IMR-90 (cell line): ENCODE data around the gene GRIK5. TPM values are rescaled to one million over a fixed set of nuclear protein-coding genes. Genes with fewer than 3 reads are reported as not detected.
A peak's percentile ranks its signal among the peaks of the same experiment; 100 is the strongest.

ENCODE experiments used
- ATAC-seq: fragments of 200-7000 bp; cut with Tn5 transposase; 2 replicates; pipeline ENCODE4 v1.9.1; 2020; ENCODE audit warnings: low read depth, mild to moderate bottlenecking, moderate library complexity
- BruUV-seq: library from RNA; stranded (reverse); fragments of 400-500 nt; replicated peaks from 2 replicates; lab custom pipeline; 2021; lab: Mats Ljungman, UMichigan
- CTCF ChIA-PET: fragments of 300-600 bp; formaldehyde crosslinking; extraction: SDS; loops from one replicate; lab custom pipeline; 2021; ENCODE audit warnings: antibody characterized with exemption; lab: Yijun Ruan, JAX
- POLR2A ChIA-PET: fragments of 300-600 bp; sonication (Branson Sonifier 250); formaldehyde crosslinking; loops from one replicate; lab custom pipeline; 2022; ENCODE audit warnings: antibody characterized with exemption; ENCODE audit not compliant: unreplicated experiment; lab: Charles Lee
- DNase-seq: peaks from one replicate; pipeline ENCODE4 v3.0.0; 2013
- H2AFZ ChIP-seq: replicated peaks from 2 replicates; pipeline ENCODE3; 2013; ENCODE audit warnings: low read length, mild to moderate bottlenecking; ENCODE audit not compliant: poor library complexity
- H2AK5ac ChIP-seq: 2 replicates; pipeline ENCODE4 v1.6.1; 2013; ENCODE audit warnings: low read depth, low read length, inconsistent platforms
- H2AK9ac ChIP-seq: replicated peaks from 2 replicates; pipeline ENCODE3; 2013; ENCODE audit warnings: mild to moderate bottlenecking, low read depth, low read length, moderate library complexity; ENCODE audit not compliant: poor library complexity
- H2BK120ac ChIP-seq: 2 replicates; pipeline ENCODE4 v1.6.1; 2013; ENCODE audit warnings: low read depth, low read length, inconsistent platforms
- H2BK15ac ChIP-seq: 3 replicates; pipeline ENCODE4 v1.6.1; 2013; ENCODE audit warnings: low read depth, low read length, inconsistent platforms
- H2BK20ac ChIP-seq: 2 replicates; pipeline ENCODE4 v1.6.1; 2013; ENCODE audit warnings: low read depth, mild to moderate bottlenecking, inconsistent platforms, low read length, moderate library complexity
- H2BK5ac ChIP-seq: 2 replicates; pipeline ENCODE4 v1.6.1; 2013; ENCODE audit warnings: mild to moderate bottlenecking, low read depth, low read length, inconsistent platforms; ENCODE audit not compliant: poor library complexity, severe bottlenecking
- H3K14ac ChIP-seq: replicated peaks from 2 replicates; pipeline ENCODE4 v1.6.1; 2013; ENCODE audit warnings: low read depth, low read length, inconsistent platforms
- H3K18ac ChIP-seq: 2 replicates; pipeline ENCODE4 v1.6.1; 2013; ENCODE audit warnings: low read depth, low read length, control low read depth
- H3K23ac ChIP-seq: 2 replicates; pipeline ENCODE4 v1.6.1; 2013; ENCODE audit warnings: low read depth, low read length, inconsistent platforms
- H3K27ac ChIP-seq: 2 replicates; pipeline ENCODE4 v1.5.1; 2013; ENCODE audit warnings: mild to moderate bottlenecking, control low read depth, low read length; ENCODE audit not compliant: insufficient read depth
- H3K27me3 ChIP-seq: 2 replicates; pipeline ENCODE4 v1.6.1; 2013; ENCODE audit warnings: low read length; ENCODE audit not compliant: control insufficient read depth, insufficient read depth
- H3K36me3 ChIP-seq: 2 replicates; pipeline ENCODE4 v1.6.1; 2013; ENCODE audit warnings: low read length, mixed read lengths; ENCODE audit not compliant: control insufficient read depth, insufficient read depth
- H3K4ac ChIP-seq: 2 replicates; pipeline ENCODE4 v1.6.1; 2013; ENCODE audit warnings: low read depth, low read length, inconsistent platforms
- H3K4me1 ChIP-seq: 2 replicates; pipeline ENCODE4 v1.6.1; 2013; ENCODE audit warnings: low read length, mixed read lengths; ENCODE audit not compliant: control insufficient read depth, insufficient read depth
- H3K4me2 ChIP-seq: 2 replicates; pipeline ENCODE4 v1.6.1; 2013; ENCODE audit warnings: low read depth, mild to moderate bottlenecking, control low read depth, low read length, moderate library complexity
- H3K4me3 ChIP-seq: 2 replicates; pipeline ENCODE4 v1.5.1; 2013; ENCODE audit warnings: low read depth, mild to moderate bottlenecking, control low read depth, low read length, moderate library complexity; ENCODE audit not compliant: insufficient read depth
- H3K56ac ChIP-seq: 2 replicates; pipeline ENCODE4 v1.6.1; 2013; ENCODE audit warnings: low read length, inconsistent platforms; ENCODE audit not compliant: insufficient read depth; ENCODE audit errors: extremely low read depth
- H3K79me1 ChIP-seq, 2 experiments: 2 replicates each; pipeline ENCODE4 v1.6.1; 2013; ENCODE audit warnings: low read length in 2 of 2, inconsistent platforms in 1 of 2, low read depth in 1 of 2
- H3K9ac ChIP-seq: 2 replicates; pipeline ENCODE4 v1.6.1; 2013; ENCODE audit warnings: low read depth, low read length, control low read depth
- H3K9me1 ChIP-seq: 2 replicates; pipeline ENCODE4 v1.6.1; 2013; ENCODE audit warnings: low read length, inconsistent platforms; ENCODE audit not compliant: insufficient read depth
- H3K9me3 ChIP-seq: 2 replicates; pipeline ENCODE4 v1.6.1; 2013; ENCODE audit warnings: low read length; ENCODE audit not compliant: control insufficient read depth, insufficient read depth
- H4K20me1 ChIP-seq: 2 replicates; pipeline ENCODE4 v1.6.1; 2013; ENCODE audit warnings: low read length, inconsistent platforms; ENCODE audit not compliant: insufficient read depth
- H4K5ac ChIP-seq: 2 replicates; pipeline ENCODE4 v1.6.1; 2013; ENCODE audit warnings: mild to moderate bottlenecking, low read depth, low read length, control low read depth
- H4K8ac ChIP-seq, 2 experiments: 2 replicates each; pipeline ENCODE4 v1.6.1; 2013; ENCODE audit warnings: low read depth in 2 of 2, low read length in 2 of 2, control low read depth in 1 of 2, inconsistent platforms in 1 of 2
- H4K91ac ChIP-seq: 2 replicates; pipeline ENCODE4 v1.6.1; 2013; ENCODE audit warnings: low read depth, low read length, inconsistent platforms; ENCODE audit not compliant: insufficient read depth
- BHLHE40 ChIP-seq: fragments of 150-350 bp; IDR thresholded peaks from 2 replicates; pipeline ENCODE4 v1.6.1; 2016; ENCODE audit warnings: mild to moderate bottlenecking, low read depth, low read length
- CTCF ChIP-seq: conservative IDR thresholded peaks from 2 replicates; pipeline ENCODE4 v1.5.1; 2012; ENCODE audit warnings: mild to moderate bottlenecking, low read depth, low read length, improper control_type of control experiment
- MAZ ChIP-seq: IDR thresholded peaks from 2 replicates; pipeline ENCODE4 v1.6.1; 2012; ENCODE audit warnings: low read depth, mild to moderate bottlenecking, low read length, improper control_type of control experiment, moderate library complexity, borderline replicate concordance
- POLR2A ChIP-seq: IDR thresholded peaks from 2 replicates; pipeline ENCODE4 v1.6.1; 2012; ENCODE audit warnings: mild to moderate bottlenecking, low read depth, low read length
- SMC3 ChIP-seq: fragments of 150-350 bp; IDR thresholded peaks from 2 replicates; pipeline ENCODE4 v1.6.1; 2016; ENCODE audit warnings: low read depth, mild to moderate bottlenecking, antibody characterized with exemption, low read length, moderate library complexity
- WGBS, 2 experiments: methylation state at CpG; one replicate each; pipeline versions ENCODE4 v1.1.5 to v1.1.7; 2013; ENCODE audit warnings: missing lambda C conversion rate in 2 of 2; ENCODE audit not compliant: insufficient read length in 1 of 2; ENCODE audit errors: extremely low coverage in 2 of 2; 5-methylcytosine and 5-hydroxymethylcytosine counted together
- dilution Hi-C: fragments of 300-500 bp; cut with HindIII; formaldehyde crosslinking; loops from one replicate; pipeline ENCODE4 v1.14.3; 2018; ENCODE audit warnings: low sequenced_read_pairs; ENCODE audit not compliant: unreplicated experiment
- in situ Hi-C: fragments of 300-500 bp; cut with MboI; formaldehyde crosslinking; loops from 3 replicates; pipeline ENCODE4 v1.14.3; 2019; ENCODE audit warnings: low sequenced_read_pairs, inconsistent platforms, mixed read lengths
- intact Hi-C: fragments of 100-400 bp; cut with micrococcal nuclease; formaldehyde crosslinking; loops from 2 replicates; pipeline ENCODE4 v1.10.0; 2022
- polyA plus RNA-seq, 3 experiments: library from polyadenylated mRNA; depleted of rRNA; stranded (reverse); fragments of >200 nt; gene quantifications; 2 replicates each; pipeline ENCODE4 v1.2.3, GENCODE V29; 2012; ENCODE audit warnings: low replicate concordance in 1 of 3
- total RNA-seq: library from RNA; depleted of rRNA; stranded (reverse); fragments of >200 nt; gene quantifications from 2 replicates; pipeline ENCODE4 v1.2.3, GENCODE V29; 2012
- TF ChIP-seq, protein P1 (sequence below): fragments of 150-350 bp; IDR thresholded peaks from 2 replicates; pipeline ENCODE4 v1.6.1; 2016; ENCODE audit warnings: low read depth, mild to moderate bottlenecking, low read length, moderate library complexity, borderline replicate concordance

The GRIK5 gene
- total and polyA plus RNA-seq, 2 of the 4 experiments (the other 2 are of a cell fraction): 0.10 TPM; not detected in 1

DNA sequence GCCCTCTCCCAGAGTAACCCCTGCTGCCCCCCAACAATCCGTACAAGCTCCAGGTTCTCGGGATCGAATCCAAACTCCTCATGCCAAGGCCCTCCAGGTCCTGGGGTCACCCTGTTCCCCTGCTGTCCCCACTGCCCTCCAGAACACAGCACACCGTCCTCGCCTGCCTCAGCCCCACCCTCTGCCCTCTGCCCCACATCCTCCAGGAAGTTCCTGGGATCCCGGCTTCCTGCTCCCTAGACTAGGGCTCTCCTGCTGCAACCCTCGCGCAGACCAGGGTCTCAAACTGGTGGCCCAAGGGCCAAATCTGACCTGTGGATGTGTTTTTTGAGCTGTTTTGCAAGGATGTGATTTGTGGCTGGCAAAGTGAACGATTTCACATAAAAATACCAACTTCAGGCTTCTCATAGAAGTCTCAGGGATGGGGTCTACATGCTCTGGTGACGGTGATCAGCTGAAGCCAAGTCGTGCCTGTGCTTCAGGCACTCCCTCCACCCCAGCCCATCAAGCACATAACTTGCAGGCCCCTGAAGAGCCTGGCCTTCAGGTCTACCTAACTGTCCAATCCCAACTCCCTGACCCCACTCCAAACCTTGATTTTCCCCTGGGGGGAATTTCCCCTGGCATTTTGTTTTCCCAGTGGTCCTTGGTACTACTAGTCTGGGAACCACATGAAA is 112.7 kb downstream of the GRIK5 start (continued):
- TF ChIP-seq MAZ: no peak
- TF ChIP-seq, protein P1, sequence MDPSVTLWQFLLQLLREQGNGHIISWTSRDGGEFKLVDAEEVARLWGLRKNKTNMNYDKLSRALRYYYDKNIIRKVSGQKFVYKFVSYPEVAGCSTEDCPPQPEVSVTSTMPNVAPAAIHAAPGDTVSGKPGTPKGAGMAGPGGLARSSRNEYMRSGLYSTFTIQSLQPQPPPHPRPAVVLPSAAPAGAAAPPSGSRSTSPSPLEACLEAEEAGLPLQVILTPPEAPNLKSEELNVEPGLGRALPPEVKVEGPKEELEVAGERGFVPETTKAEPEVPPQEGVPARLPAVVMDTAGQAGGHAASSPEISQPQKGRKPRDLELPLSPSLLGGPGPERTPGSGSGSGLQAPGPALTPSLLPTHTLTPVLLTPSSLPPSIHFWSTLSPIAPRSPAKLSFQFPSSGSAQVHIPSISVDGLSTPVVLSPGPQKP: no peak

- H2BK5ac ChIP-seq: no peak overlapping the region
- WGBS, 2 experiments: 83% methylated on average over 1 of the region's 13 CpGs; no CpG with 5 or more reads in 1 of the 2 experiments
Measured at GRCh38 chr19:41956621-41957020, 113.4 kb downstream of the GRIK5 start.

More at GRCh38 chr19:41956621-41957020, 113.4 kb downstream of the GRIK5 start:
- Histone ChIP-seq H3K9me3 (no peaks in the 10 kb centered on the region), H4K91ac (no peak overlapping the region), H4K20me1 (peaks cover 21% of the 10 kb centered on the region), H3K4me1 (peaks cover 8% of the 10 kb centered on the region), H2BK15ac (no peak overlapping the region), H3K9ac (no peak overlapping the region), H2AK9ac (no peak overlapping the region), H3K36me3 (peaks cover 10% of the 10 kb centered on the region; the same call in 1 of the 2 replicates), H3K14ac (no peak overlapping the region), H3K56ac (no peak overlapping the region), H3K4ac (no peak overlapping the region), H4K5ac (no peak overlapping the region), H3K23ac (no peak overlapping the region), H3K4me3 (no peak overlapping the region), H2AFZ (no peak overlapping the region), H3K27me3 (no peaks in the 10 kb centered on the region), H3K9me1 (peaks cover 7% of the 10 kb centered on the region; the same call in 1 of the 2 replicates), H3K27ac (no peak overlapping the region), H3K4me2 (no peak overlapping the region), H2BK20ac (no peak overlapping the region), H2BK120ac (no peak overlapping the region), H2AK5ac (no peak overlapping the region), H3K18ac (no peak overlapping the region), H4K8ac (no peak overlapping the region), H3K79me1 (peaks cover 7 to 26% of the 10 kb centered on the region in 2 experiments)
- no TSS peak for BruUV-seq
- intact Hi-C loops (loop anchor here (5.0 to 10.0 kb wide), 2 partner anchors 76 to 162 kb away; partner anchors contain the start of gene CEACAM3), dilution Hi-C loops (no loop called here), in situ Hi-C loops (no loop called here)
- POLR2A ChIA-PET: no interaction called here
- DNase-seq (no peak), ATAC-seq (no peak)
- CTCF ChIA-PET: no interaction called here
- TF ChIP-seq CTCF (no peak), BHLHE40 (no peak), POLR2A (0 out of 2 replicates have a peak, but pooled peaks have one; percentile 17), SMC3 (no peak)
